DOHH2 (cell line): ENCODE measurements around the gene P2RX6.

ENCODE experiments used
- CTCF ChIP-seq: fragments of 200-600 bp; sonication (generic); IDR thresholded peaks from one replicate; pipeline ENCODE4 v1.5.1; 2014; ENCODE audit warnings: antibody characterized with exemption, mild to moderate bottlenecking, low read depth, low read length; ENCODE audit not compliant: poor library complexity, severe bottlenecking
- EZH2phosphoT487 ChIP-seq: fragments of 200-600 bp; sonication (generic); IDR thresholded peaks from 2 replicates; pipeline ENCODE4 v1.6.1; 2017; ENCODE audit warnings: borderline replicate concordance, mild to moderate bottlenecking, antibody characterized with exemption, low read length, moderate library complexity, mixed read lengths

GRCh38 chr22:20980938-20981722 lies 33.8 kb upstream of the P2RX6 start:
- TF ChIP-seq CTCF (no peak), EZH2phosphoT487 (no peak)
